GM10248 (cell line): ENCODE results near the gene ZNF649.
A peak's percentile ranks its signal among the peaks of the same experiment; 100 is the strongest.

Experiments
- CTCF ChIA-PET: fragments of 300-600 bp; sonication (Branson Sonifier 250); formaldehyde crosslinking; extraction: SDS; loops from one replicate; lab custom pipeline; 2021; ENCODE audit warnings: antibody characterized with exemption; lab: Yijun Ruan, JAX
- POLR2A ChIA-PET: fragments of 350-650 bp; sonication (Branson Sonifier 250); formaldehyde crosslinking; extraction: SDS; loops from one replicate; lab custom pipeline; 2020; ENCODE audit warnings: antibody characterized with exemption; lab: Yijun Ruan, JAX
- DNase-seq: peaks from one replicate; pipeline ENCODE4 v3.0.0; 2012; ENCODE audit errors: extremely low spot score
- TF ChIP-seq, protein P1 (sequence below): IDR thresholded peaks from 2 replicates; pipeline ENCODE4 v1.5.1; 2012; ENCODE audit warnings: mild to moderate bottlenecking, low read depth; ENCODE audit errors: extremely low read depth, missing control alignments, control extremely low read depth

The ZNF649 gene

DNA sequence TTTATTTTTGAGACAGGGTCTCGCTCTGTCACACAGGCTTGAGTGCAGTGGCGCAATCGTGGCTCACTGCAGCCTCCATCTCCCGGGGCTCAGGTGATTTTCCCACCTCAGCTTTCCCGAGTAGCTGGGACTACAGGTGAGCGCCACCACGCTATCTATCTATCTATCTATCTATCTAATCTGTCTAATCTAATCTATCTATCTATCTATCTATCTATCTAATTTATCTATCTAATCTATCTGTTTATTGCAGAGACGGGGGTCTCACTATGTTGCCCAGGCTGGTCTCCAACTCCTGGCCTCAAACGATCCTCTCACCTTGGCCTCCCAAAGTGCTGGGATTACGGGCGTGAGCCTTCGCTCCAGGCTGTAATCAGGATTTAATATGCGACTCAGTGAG is 23.0 kb upstream of the ZNF649 start:
- POLR2A ChIA-PET, result no interaction called here
- CTCF ChIA-PET, result no interaction called here

DNA sequence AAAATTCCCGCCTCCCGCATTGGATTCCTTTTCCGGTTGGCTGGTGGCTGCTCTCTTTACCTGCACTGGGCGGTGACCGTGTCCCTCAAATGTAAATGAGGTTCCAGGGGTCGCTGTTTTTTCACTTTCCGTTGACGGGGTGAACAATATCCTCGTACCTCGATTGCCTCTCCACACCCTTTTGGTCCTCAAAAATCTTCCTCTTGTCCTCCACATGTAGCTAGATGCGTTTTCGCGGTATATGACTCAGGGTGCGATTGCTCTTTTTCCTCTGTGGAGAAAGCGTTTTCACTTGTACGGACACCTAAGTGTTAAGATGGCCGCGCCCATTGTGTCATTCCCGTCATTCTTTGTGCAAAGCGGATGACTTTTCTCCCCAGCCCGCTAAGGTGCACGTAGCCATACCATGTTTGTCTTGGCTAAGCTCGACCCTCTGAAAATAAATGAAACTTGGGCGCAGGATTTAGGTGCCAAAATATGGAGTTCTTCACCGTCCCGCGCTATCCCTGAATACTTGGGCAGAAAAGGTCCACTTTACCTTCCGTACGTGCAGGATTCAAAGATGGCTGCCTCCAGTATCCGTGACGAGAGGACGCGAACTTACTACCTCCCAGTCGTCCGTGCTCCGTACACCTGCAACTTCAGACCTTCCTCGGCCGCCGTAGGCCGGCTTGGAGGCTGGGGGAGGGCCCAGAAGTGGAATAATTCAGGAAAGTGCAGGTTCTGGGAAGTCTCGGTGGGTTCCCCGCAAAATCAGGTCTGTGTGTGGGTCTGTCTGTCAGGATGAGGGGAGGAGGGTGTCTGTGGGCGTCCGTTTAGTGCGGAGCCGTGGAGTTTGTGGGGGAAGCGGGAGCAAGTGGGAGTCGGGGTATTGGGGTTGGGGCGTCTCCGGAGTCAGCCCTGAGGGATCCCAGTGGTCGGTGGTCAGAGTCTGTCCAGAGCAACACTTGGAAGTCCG is 22.2 kb upstream of the ZNF649 start, which contains the start of gene ZNF613:
Gene ZNF613, plus strand, starts transcription at position 689 of the 958 bp plus-strand sequence. CDS start 8,749 bp downstream, outside the sequence.
- TF ChIP-seq, protein P1, sequence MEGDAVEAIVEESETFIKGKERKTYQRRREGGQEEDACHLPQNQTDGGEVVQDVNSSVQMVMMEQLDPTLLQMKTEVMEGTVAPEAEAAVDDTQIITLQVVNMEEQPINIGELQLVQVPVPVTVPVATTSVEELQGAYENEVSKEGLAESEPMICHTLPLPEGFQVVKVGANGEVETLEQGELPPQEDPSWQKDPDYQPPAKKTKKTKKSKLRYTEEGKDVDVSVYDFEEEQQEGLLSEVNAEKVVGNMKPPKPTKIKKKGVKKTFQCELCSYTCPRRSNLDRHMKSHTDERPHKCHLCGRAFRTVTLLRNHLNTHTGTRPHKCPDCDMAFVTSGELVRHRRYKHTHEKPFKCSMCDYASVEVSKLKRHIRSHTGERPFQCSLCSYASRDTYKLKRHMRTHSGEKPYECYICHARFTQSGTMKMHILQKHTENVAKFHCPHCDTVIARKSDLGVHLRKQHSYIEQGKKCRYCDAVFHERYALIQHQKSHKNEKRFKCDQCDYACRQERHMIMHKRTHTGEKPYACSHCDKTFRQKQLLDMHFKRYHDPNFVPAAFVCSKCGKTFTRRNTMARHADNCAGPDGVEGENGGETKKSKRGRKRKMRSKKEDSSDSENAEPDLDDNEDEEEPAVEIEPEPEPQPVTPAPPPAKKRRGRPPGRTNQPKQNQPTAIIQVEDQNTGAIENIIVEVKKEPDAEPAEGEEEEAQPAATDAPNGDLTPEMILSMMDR, result no peak
- CTCF ChIA-PET, result no interaction called here
- peak; percentile 90 for DNase-seq
- POLR2A ChIA-PET, result no interaction called here

More for the DNA sequence above, 23.0 kb upstream of the ZNF649 start:
- no peak for DNase-seq
- TF ChIP-seq, protein P1, result no peak

DNA sequence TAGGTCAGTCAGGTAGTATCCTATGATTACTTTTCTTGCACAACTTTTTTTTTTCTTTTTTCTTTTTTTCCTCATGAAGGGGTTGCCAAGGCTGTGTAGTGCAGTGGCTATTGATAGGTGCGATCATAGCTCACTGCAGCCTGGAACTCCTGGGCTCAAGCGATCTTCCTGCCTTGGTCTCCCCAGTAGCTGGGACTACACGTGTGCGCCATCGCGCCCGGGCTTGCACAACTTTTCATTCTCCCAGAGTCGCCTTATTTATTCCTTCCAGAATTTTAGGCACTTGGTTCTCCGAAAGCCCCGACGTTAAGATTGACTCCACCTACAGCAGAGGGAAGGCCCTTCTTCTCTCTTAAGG is 21.6 kb upstream of the ZNF649 start:
- DNase-seq, result no peak
- CTCF ChIA-PET, result no interaction called here
- POLR2A ChIA-PET, result no interaction called here
- TF ChIP-seq, protein P1, result no peak

DNA sequence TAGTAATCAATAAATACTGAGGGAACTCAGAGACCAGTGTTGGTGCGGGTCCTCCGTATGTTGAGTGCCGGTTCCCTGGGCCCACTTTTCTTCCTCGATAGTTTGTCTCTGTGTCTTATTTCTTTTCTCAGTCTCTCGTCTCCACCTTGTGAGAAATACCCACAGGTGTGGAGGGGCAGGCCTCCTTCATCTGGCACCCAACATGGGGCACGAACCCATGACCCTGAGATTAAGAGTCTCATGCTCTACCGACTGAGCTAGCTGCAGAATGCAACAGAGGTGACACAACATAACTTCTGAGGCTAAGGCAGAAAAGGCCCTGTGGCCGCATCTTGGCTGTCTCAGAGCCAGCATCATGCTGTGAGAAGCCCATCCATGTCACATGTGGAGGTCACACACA is 17.1 kb upstream of the ZNF649 start:
- TF ChIP-seq, protein P1, result no peak
- ChIA-PET POLR2A (no interaction called here), CTCF (no interaction called here)
- no peak for DNase-seq

DNA sequence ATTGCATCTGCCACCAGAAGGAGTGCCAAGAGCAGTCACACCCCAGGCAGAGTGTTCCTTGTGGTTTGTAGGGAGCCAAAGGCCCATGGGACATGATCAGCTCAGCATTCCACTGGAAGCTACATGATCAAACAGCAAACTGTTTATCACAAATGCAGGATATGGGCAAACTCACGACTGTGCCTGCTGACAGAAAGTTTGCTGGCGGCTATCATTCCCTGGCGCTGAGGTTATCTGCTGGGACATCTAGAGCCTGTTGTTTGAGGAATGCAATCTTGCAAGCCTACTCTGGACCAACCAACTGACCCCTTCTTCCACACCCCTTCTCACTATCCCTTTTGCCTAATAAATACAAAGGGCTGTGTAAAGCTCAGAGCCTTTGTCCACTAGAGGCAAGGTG is 14.8 kb upstream of the ZNF649 start:
- ChIA-PET POLR2A (no interaction called here), CTCF (no interaction called here)
- TF ChIP-seq, protein P1, result no peak
- DNase-seq, result no peak

DNA sequence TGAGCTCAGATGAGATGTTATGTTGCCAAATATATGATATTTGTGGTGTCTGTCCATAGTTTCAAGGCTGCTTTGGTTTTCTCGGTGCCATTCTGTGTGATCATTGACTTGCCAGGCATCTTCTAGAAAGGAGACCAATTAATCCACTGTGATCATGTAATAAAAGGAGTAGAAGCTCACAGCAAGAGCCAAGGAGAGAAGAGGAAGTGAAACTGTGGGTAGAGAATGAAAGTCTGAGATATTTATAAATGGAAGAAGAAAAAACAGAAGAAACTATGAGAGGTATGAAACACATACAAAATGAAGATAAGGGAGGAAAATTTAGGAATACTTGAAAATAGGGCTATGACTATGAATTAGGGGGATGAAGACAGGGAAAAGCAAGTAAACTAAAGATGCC is 11.3 kb upstream of the ZNF649 start:
- TF ChIP-seq, protein P1, result no peak
- no peak for DNase-seq
- CTCF ChIA-PET, result interaction anchor here (1.5 kb wide), 1 partner anchor 24 kb away, joined by 3 read pairs; no protein-coding TSS in a partner anchor
- POLR2A ChIA-PET, result no interaction called here
